ENCODE data around the gene SFXN1. TPM values are rescaled to one million over a fixed set of nuclear protein-coding genes. Genes with fewer than 3 reads are reported as not detected.

SFXN1 gene
- total RNA-seq, 2 experiments from 2014 or later, result 133 to 138 TPM

- no peak overlapping the region for H3K4me3 Mint-ChIP-seq
- CTCF ChIA-PET, result no interaction called here
- no peak for ATAC-seq (ENCODE audit: poor library complexity)
- TF ChIP-seq, protein P1, sequence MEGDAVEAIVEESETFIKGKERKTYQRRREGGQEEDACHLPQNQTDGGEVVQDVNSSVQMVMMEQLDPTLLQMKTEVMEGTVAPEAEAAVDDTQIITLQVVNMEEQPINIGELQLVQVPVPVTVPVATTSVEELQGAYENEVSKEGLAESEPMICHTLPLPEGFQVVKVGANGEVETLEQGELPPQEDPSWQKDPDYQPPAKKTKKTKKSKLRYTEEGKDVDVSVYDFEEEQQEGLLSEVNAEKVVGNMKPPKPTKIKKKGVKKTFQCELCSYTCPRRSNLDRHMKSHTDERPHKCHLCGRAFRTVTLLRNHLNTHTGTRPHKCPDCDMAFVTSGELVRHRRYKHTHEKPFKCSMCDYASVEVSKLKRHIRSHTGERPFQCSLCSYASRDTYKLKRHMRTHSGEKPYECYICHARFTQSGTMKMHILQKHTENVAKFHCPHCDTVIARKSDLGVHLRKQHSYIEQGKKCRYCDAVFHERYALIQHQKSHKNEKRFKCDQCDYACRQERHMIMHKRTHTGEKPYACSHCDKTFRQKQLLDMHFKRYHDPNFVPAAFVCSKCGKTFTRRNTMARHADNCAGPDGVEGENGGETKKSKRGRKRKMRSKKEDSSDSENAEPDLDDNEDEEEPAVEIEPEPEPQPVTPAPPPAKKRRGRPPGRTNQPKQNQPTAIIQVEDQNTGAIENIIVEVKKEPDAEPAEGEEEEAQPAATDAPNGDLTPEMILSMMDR (IDR thresholded peaks at IDR 0.05), result peak; percentile 50
- Histone ChIP-seq H3K36me3 (ENCODE audit: insufficient read depth, low read length) (no peaks in the 10 kb centered on the region), H3K27ac (ENCODE audit: low read depth in 1 of 2, low read length in 2 of 2) (no peak overlapping the region), H3K9me3 (ENCODE audit: control insufficient read depth in 1 of 2, insufficient read depth in 1 of 2, low read length in 2 of 2) (no peaks in the 10 kb centered on the region), H3K4me1 (ENCODE audit: insufficient read depth, low read length) (peaks cover 7% of the 10 kb centered on the region), H3K4me3 (ENCODE audit: low read length) (no peak overlapping the region), H3K27me3 (ENCODE audit: control insufficient read depth in 1 of 2, insufficient read depth in 2 of 2, low read length in 2 of 2) (peaks cover 0 to 9% of the 10 kb centered on the region in 2 experiments)
- peaks cover 6% of the 10 kb centered on the region for H3K4me1 Mint-ChIP-seq (ENCODE audit: low read depth)
- no peaks in the 10 kb centered on the region for H3K36me3 Mint-ChIP-seq (ENCODE audit: low read depth)
- no peak overlapping the region for H3K27ac Mint-ChIP-seq
- peaks cover 15% of the 10 kb centered on the region for H3K27me3 Mint-ChIP-seq
- POLR2A ChIA-PET, result no interaction called here
- no peak for DNase-seq
- no peaks in the 10 kb centered on the region for H3K9me3 Mint-ChIP-seq
- intact Hi-C loops (cut with DNase I, micrococcal nuclease), result no loop called here
Measured at GRCh38 chr5:175460126-175460525, 18.2 kb upstream of the SFXN1 start.

- Histone ChIP-seq H3K27ac (ENCODE audit: low read depth in 1 of 2, low read length in 2 of 2) (no peak overlapping the region), H3K4me1 (ENCODE audit: insufficient read depth, low read length) (peaks cover 7% of the 10 kb centered on the region), H3K36me3 (ENCODE audit: insufficient read depth, low read length) (no peaks in the 10 kb centered on the region), H3K4me3 (ENCODE audit: low read length) (no peak overlapping the region), H3K9me3 (ENCODE audit: control insufficient read depth in 1 of 2, insufficient read depth in 1 of 2, low read length in 2 of 2) (no peaks in the 10 kb centered on the region), H3K27me3 (ENCODE audit: control insufficient read depth in 1 of 2, insufficient read depth in 2 of 2, low read length in 2 of 2) (peaks cover 0 to 8% of the 10 kb centered on the region in 2 experiments)
- DNase-seq (no peak), ATAC-seq (ENCODE audit: poor library complexity) (no peak)
- Mint-ChIP-seq H3K27me3 (peaks cover 11% of the 10 kb centered on the region), H3K4me1 (ENCODE audit: low read depth) (peaks cover 6% of the 10 kb centered on the region), H3K9me3 (no peaks in the 10 kb centered on the region), H3K4me3 (no peak overlapping the region), H3K27ac (no peak overlapping the region), H3K36me3 (ENCODE audit: low read depth) (no peaks in the 10 kb centered on the region)
- CTCF ChIA-PET, result no interaction called here
- TF ChIP-seq, protein P1 (IDR thresholded peaks at IDR 0.05), result no peak
- POLR2A ChIA-PET, result no interaction called here
- intact Hi-C loops (cut with DNase I, micrococcal nuclease), result no loop called here
Measured at GRCh38 chr5:175460552-175460951, 17.8 kb upstream of the SFXN1 start.

GRCh38 chr5:175461370-175461769 lies 17.0 kb upstream of the SFXN1 start:
- Mint-ChIP-seq H3K4me3 (no peak overlapping the region), H3K4me1 (ENCODE audit: low read depth) (peaks cover 6% of the 10 kb centered on the region), H3K27ac (no peak overlapping the region), H3K27me3 (peaks cover 6% of the 10 kb centered on the region), H3K36me3 (ENCODE audit: low read depth) (no peaks in the 10 kb centered on the region), H3K9me3 (no peaks in the 10 kb centered on the region)
- H3K4me3 ChIP-seq (ENCODE audit: low read length), result no peak overlapping the region
- H3K27me3 ChIP-seq (ENCODE audit: control insufficient read depth in 1 of 2, insufficient read depth in 2 of 2, low read length in 2 of 2), result peaks cover 0 to 8% of the 10 kb centered on the region in 2 experiments
- no peak overlapping the region for H3K27ac ChIP-seq (ENCODE audit: low read depth in 1 of 2, low read length in 2 of 2)
- ATAC-seq (ENCODE audit: poor library complexity) (no peak), DNase-seq (no peak)
- TF ChIP-seq, protein P1 (IDR thresholded peaks at IDR 0.05), result no peak
- H3K4me1 ChIP-seq (ENCODE audit: insufficient read depth, low read length), result peaks cover 7% of the 10 kb centered on the region
- CTCF ChIA-PET, result no interaction called here
- no peaks in the 10 kb centered on the region for H3K9me3 ChIP-seq (ENCODE audit: control insufficient read depth in 1 of 2, insufficient read depth in 1 of 2, low read length in 2 of 2)
- intact Hi-C loops (cut with DNase I, micrococcal nuclease), result no loop called here
- POLR2A ChIA-PET, result no interaction called here
- no peaks in the 10 kb centered on the region for H3K36me3 ChIP-seq (ENCODE audit: insufficient read depth, low read length)

All from CD4-positive, alpha-beta T cell (primary cell).